Left forelimb (tissue), 1 donor: ENCODE measurements around the gene KIF15.
"Not testable (repeated sequence)": the region's sequence is repeated elsewhere in the genome, so short reads cannot be mapped to it uniquely, and the experiment has no call there.

ENCODE experiments used
- DNase-seq: peaks from one replicate; pipeline ENCODE4 v3.0.0-alpha.2; 2018; ENCODE audit warnings: low spot score

The KIF15 gene

GRCh38 chr3:44821206-44821605 lies 59.6 kb downstream of the KIF15 start:
- not testable (repeated sequence) for DNase-seq

- no peak for DNase-seq
These were observed 63.8 kb downstream of the KIF15 start for GRCh38 chr3:44825264-44825925.

- DNase-seq, result no peak
These were observed 65.6 kb downstream of the KIF15 start for GRCh38 chr3:44827196-44827595.

GRCh38 chr3:44831232-44831631 lies 69.6 kb downstream of the KIF15 start:
- no peak for DNase-seq

GRCh38 chr3:44832032-44832431 lies 70.4 kb downstream of the KIF15 start:
- DNase-seq, result no peak

GRCh38 chr3:44832965-44833364 lies 71.4 kb downstream of the KIF15 start:
- no peak for DNase-seq

GRCh38 chr3:44833394-44833793 lies 71.8 kb downstream of the KIF15 start:
- DNase-seq, result no peak

- DNase-seq, result no peak
These were observed 74.1 kb downstream of the KIF15 start for GRCh38 chr3:44835684-44836083.

GRCh38 chr3:44842376-44842775 lies 80.8 kb downstream of the KIF15 start:
- DNase-seq, result no peak

GRCh38 chr3:44845528-44846520 lies 84.2 kb downstream of the KIF15 start:
- DNase-seq, result no peak

- no peak for DNase-seq
These were observed 87.0 kb downstream of the KIF15 start for GRCh38 chr3:44848634-44849033.

GRCh38 chr3:44856663-44857062 lies 95.1 kb downstream of the KIF15 start:
- not testable (repeated sequence) for DNase-seq

- DNase-seq, result no peak
These were observed 98.5 kb downstream of the KIF15 start for GRCh38 chr3:44860117-44860516.

GRCh38 chr3:44861412-44862225 lies 100.0 kb downstream of the KIF15 start, which contains the start of gene TMEM42:
Gene TMEM42 (plus strand): TSS chr3:44861912. CDS start chr3:44861925, 13 bp downstream.
- peak; percentile 96 for DNase-seq

GRCh38 chr3:44862226-44862637 lies 100.6 kb downstream of the KIF15 start:
- DNase-seq, result no peak

GRCh38 chr3:44865272-44866035 lies 103.9 kb downstream of the KIF15 start:
- DNase-seq, result no peak

- no peak for DNase-seq
These were observed 106.0 kb downstream of the KIF15 start for GRCh38 chr3:44867421-44868111.

GRCh38 chr3:44870375-44871061 lies 108.9 kb downstream of the KIF15 start:
- peak; percentile 40 for DNase-seq

- DNase-seq, result no peak
These were observed 112.7 kb downstream of the KIF15 start, which contains the start of gene TGM4 for GRCh38 chr3:44874308-44874707. Gene TGM4 (plus strand): TSS chr3:44874608. CDS start chr3:44874679, 71 bp downstream.

- DNase-seq, result no peak
These were observed 114.0 kb downstream of the KIF15 start for GRCh38 chr3:44875596-44875995.
